Heart right ventricle (tissue), 16 donors: ENCODE results near the gene BMPR1A. TPM values are rescaled to one million over a fixed set of nuclear protein-coding genes. Genes with fewer than 3 reads are reported as not detected.

Experiments used
- ATAC-seq, 8 donors: fragments of 200-7000 bp; cut with Tn5 transposase; one replicate each; pipeline ENCODE4 v1.9.1; 2020; ENCODE audit warnings: mild to moderate bottlenecking in 8 of 8, moderate library complexity in 8 of 8, moderate number of reproducible peaks in 1 of 8
- DNase-seq, 2 donors: peaks; one replicate each; pipeline ENCODE4 v3.0.0-alpha.2; 2020
- H3K27ac ChIP-seq, 10 donors: fragments of 200-600 bp; sonication (generic) in 2 of 10; one replicate each; pipeline versions ENCODE4 v1.5.0 to v1.8.0; 2020 to 2022; ENCODE audit warnings: mild to moderate bottlenecking in 3 of 10
- H3K27me3 ChIP-seq, 7 donors: fragments of 200-600 bp; one replicate each; pipeline ENCODE4 v1.8.0; 2021 to 2022; ENCODE audit warnings: mild to moderate bottlenecking in 2 of 7
- H3K36me3 ChIP-seq, 9 donors: fragments of 200-600 bp; sonication (generic) in 1 of 9; one replicate each; pipeline versions ENCODE4 v1.5.0 to v1.8.0; 2020 to 2022; ENCODE audit warnings: mild to moderate bottlenecking in 2 of 9
- H3K4me1 ChIP-seq, 9 donors: fragments of 200-600 bp; sonication (generic) in 1 of 9; one replicate each; pipeline versions ENCODE4 v1.5.0 to v1.8.0; 2020 to 2022; ENCODE audit warnings: mild to moderate bottlenecking in 4 of 9
- H3K4me3 ChIP-seq, 10 donors: fragments of 200-600 bp; sonication (generic) in 2 of 10; one replicate each; pipeline versions ENCODE4 v1.5.0 to v1.8.0; 2020 to 2022; ENCODE audit warnings: mild to moderate bottlenecking in 7 of 10, moderate library complexity in 2 of 10
- H3K9me3 ChIP-seq, 11 donors: fragments of 200-600 bp in 10 of 11; sonication (generic) in 2 of 11; one replicate each; pipeline versions ENCODE4 v1.5.0 to v1.8.0; 2013 to 2022; ENCODE audit warnings: mild to moderate bottlenecking in 2 of 11, control low read depth in 1 of 11, moderate library complexity in 1 of 11
- WGBS, 2 donors: extraction: QIAGEN DNeasy Blood & Tissue Kit; methylation state at CpG; one replicate each; pipeline ENCODE4 v1.1.7; 2013; ENCODE audit warnings: inconsistent platforms in 1 of 2; 5-methylcytosine and 5-hydroxymethylcytosine counted together
- intact Hi-C, 10 donors: fragments of 100-400 bp; cut with DNase I; formaldehyde crosslinking; loops; one replicate each; pipeline versions ENCODE4 v1.11.1 to v1.14.2; 2022
- polyA plus RNA-seq, 2 donors: library from polyadenylated mRNA; stranded (reverse); fragments of 200-250 nt; gene quantifications; one replicate each; pipeline ENCODE4 v1.2.3, GENCODE V29; 2013
- total RNA-seq, 10 donors: library from RNA; stranded (reverse); fragmentation: NEBNext Ultra II Directional in 3 of 10; extraction: Animal tissue kit (Norgen Biotek cat#: 25700) in 3 of 10; gene quantifications; one replicate each; pipeline versions ENCODE4 v1.2.1 to v1.2.4, GENCODE V29; 2021 to 2023
- TF ChIP-seq, protein P1 (sequence below), 9 donors: fragments of 200-600 bp; sonication (generic) in 2 of 9; IDR thresholded peaks; one replicate each; pipeline versions ENCODE4 v1.5.0 to v1.8.0; 2021 to 2022; ENCODE audit warnings: antibody characterized with exemption in 9 of 9, mild to moderate bottlenecking in 5 of 9, moderate library complexity in 1 of 9
- donor health status: Arrhythmogenic right ventricular cardiomyopathy.
- donor health status: ischemic (EF 13 %, LVEDD 7.1; RV severe dilation, severe dysfunction).
- donor health status: healthy with polysubstance abuse.
- donor health status: DM: no; HTN: yes; CAD: no.
- donor health status: DM: no; HTN: no; CAD: no.
- donor health status: ischemic (EF 25% LVEDD 6.9; RV normal size, moderate dysfunction).
- donor health status: ischemic (EF 25% LVEDD 5.7; RV mildly dilated, moderate dysfunction).
- donor health status: healthy.
- donor health status: DM: yes; HTN: yes; CAD: no.
- donor health status: Ischemic cardiomyopathy.
- donor health status: ischemic (EF 35%, LVEDD 5.7; RV mildly dilated, moderate dysfunction).
- donor health status: nonischemic (EF 11% LVEDD 7.7; RV severe dilation, severe dysfunction).
- donor health status: DM: yes; HTN: yes; CAD: no.
- donor health status: PGD.
- donor health status: ischemic (EF 29% LVEDD 5.4; RV normal size, mild dysfunction).
- donor health status: nonischemic (EF 23%, LVEDD 6.1; RV moderate dilation, normal function).

Gene BMPR1A
- total and polyA plus RNA-seq, 12 donors: 6.7 to 69.0 (median 45.6) TPM

DNA sequence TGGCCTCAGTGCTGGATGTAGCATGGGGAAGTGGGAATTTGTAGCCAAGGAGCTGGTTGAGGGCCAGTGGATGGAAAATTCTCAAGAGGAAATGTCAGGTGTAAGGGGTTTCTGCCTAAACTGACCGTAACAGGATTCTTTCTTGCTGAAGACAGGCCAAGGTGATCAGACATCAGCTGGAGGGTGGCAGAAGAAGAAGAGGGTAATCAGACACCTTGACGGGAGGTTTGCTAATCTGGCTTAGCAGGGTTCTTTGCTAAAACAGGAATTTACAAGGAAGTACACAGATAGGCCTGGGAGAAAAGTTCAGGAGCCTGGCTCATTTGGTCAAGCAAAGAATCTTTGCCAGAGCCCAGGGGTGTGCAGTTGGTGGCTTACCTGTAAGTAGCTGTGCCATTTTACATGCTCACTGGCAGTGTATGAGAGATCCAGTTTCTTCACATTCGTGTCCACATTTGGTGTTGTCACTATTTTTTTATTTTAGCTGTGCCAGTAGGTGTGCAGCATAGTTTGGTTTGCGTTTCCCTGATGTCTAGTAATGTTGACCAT, 73.7 kb downstream of the BMPR1A start:
- WGBS, 2 donors: 49 to 55% methylated on average over 4 of the region's 4 CpGs
- DNase-seq: no peak
- Histone ChIP-seq H3K4me1 (peaks cover 0 to 57% (median 20%) of the 10 kb centered on the region in 9 donors), H3K9me3 (no peaks in the 10 kb centered on the region), H3K4me3 (no peak overlapping the region), H3K36me3 (no peaks in the 10 kb centered on the region), H3K27ac (no peak overlapping the region), H3K27me3 (peaks cover 0 to 10% (median 0%) of the 10 kb centered on the region in 7 donors)
- TF ChIP-seq, protein P1, sequence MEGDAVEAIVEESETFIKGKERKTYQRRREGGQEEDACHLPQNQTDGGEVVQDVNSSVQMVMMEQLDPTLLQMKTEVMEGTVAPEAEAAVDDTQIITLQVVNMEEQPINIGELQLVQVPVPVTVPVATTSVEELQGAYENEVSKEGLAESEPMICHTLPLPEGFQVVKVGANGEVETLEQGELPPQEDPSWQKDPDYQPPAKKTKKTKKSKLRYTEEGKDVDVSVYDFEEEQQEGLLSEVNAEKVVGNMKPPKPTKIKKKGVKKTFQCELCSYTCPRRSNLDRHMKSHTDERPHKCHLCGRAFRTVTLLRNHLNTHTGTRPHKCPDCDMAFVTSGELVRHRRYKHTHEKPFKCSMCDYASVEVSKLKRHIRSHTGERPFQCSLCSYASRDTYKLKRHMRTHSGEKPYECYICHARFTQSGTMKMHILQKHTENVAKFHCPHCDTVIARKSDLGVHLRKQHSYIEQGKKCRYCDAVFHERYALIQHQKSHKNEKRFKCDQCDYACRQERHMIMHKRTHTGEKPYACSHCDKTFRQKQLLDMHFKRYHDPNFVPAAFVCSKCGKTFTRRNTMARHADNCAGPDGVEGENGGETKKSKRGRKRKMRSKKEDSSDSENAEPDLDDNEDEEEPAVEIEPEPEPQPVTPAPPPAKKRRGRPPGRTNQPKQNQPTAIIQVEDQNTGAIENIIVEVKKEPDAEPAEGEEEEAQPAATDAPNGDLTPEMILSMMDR (IDR thresholded peaks at IDR 0.05): no peak
- ATAC-seq: peak in 3 of 8 donors; percentile 24 to 42 (median 29)
- intact Hi-C loops: no loop called here

DNA sequence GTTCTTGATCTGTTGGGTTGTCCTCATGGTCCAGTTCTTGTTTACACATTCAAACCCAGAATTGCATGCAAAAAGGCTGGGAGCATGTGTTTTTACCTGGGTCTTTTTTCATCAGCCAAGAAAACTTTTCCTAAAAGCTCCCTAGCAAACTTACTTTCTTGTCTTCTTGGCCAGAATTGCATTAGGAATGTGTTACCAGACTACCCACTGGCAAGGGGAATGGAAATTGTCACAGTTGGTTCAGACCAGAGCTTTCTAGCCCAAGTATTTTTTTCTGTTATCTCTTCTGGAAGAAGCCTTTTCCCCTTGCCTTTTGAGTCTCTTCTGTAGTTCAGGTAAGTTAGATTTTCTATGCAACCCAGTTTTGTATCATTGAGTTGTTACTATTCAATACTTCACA, 77.5 kb downstream of the BMPR1A start:
- Histone ChIP-seq H3K36me3 (peaks cover 0 to under 1% (median 0%) of the 10 kb centered on the region in 9 donors), H3K4me3 (no peak overlapping the region), H3K4me1 (peaks cover 0 to 63% (median 29%) of the 10 kb centered on the region in 9 donors), H3K9me3 (no peaks in the 10 kb centered on the region), H3K27ac (no peak overlapping the region), H3K27me3 (peaks cover 0 to 4% (median 0%) of the 10 kb centered on the region in 7 donors)
- no peak for DNase-seq
- ATAC-seq: no peak
- intact Hi-C loops: no loop called here
- TF ChIP-seq, protein P1 (IDR thresholded peaks at IDR 0.05): no peak

DNA sequence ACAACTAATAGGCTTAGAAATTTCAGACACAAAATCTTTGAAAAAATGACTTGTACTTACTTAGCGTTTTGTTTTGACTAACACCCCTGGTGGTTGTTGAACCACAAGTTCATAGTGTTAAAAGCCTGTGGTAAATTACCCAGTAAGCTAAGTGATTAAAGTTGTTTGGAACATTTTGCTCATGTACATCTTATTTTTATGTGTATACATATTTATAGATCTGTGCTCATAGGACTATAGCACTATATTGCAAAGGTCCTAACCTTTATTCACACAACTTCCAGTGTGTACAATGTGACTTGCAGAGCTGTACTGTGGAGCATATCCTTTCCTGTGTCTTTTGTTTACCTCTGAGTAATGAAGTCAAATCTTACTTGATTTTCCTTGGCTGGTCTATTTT, 79.6 kb downstream of the BMPR1A start:
- no peak for DNase-seq
- intact Hi-C loops: no loop called here
- WGBS, 2 donors: 46 to 64% methylated on average over 1 of the region's 1 CpG
- Histone ChIP-seq H3K4me1 (peaks cover 0 to 50% (median 18%) of the 10 kb centered on the region in 9 donors), H3K4me3 (no peak overlapping the region), H3K27ac (no peak overlapping the region), H3K9me3 (no peaks in the 10 kb centered on the region), H3K36me3 (peaks cover 0 to 21% (median 0%) of the 10 kb centered on the region in 9 donors), H3K27me3 (peaks cover 0 to 4% (median 0%) of the 10 kb centered on the region in 7 donors)
- TF ChIP-seq, protein P1 (IDR thresholded peaks at IDR 0.05): no peak
- ATAC-seq: no peak

DNA sequence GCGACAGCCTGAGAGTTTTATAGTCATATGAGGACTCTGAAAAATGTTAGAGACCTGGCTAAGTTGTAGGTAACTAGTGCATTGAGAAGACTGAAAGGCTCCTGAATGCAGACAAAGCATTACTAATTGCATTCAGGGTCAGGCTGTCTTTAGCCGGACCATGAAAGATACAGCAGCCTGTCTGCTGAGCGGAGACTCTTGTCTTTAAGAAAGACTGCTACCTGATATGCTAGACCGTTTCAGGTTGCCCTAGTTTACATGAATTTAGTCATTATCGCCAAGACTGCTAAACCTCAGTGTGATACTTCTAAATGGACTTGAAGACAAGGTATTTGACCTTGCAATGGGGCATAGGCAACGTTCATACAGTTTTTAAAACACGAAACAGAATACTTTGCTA, 81.2 kb downstream of the BMPR1A start:
- H3K27me3 ChIP-seq: peaks cover 0 to 4% (median 0%) of the 10 kb centered on the region in 7 donors
- intact Hi-C loops: no loop called here
- TF ChIP-seq, protein P1 (IDR thresholded peaks at IDR 0.05): no peak
- peaks cover 0 to 32% (median 0%) of the 10 kb centered on the region in 9 donors for H3K36me3 ChIP-seq
- no peak overlapping the region for H3K27ac ChIP-seq
- ATAC-seq (no peak), DNase-seq (no peak)
- no peak overlapping the region for H3K4me3 ChIP-seq
- H3K9me3 ChIP-seq: no peaks in the 10 kb centered on the region
- 70 to 74% methylated on average over 7 of the region's 7 CpGs for WGBS, 2 donors
- H3K4me1 ChIP-seq: peaks cover 0 to 44% (median 18%) of the 10 kb centered on the region in 9 donors
